Activated T-helper 1 cell treated with Interleukin-2 at 50 U/mL for 16 hours (primary cell): ENCODE data around the gene CAPZB.

Experiments used
- DNase-seq: peaks from one replicate; pipeline ENCODE4 v3.0.0-alpha.2; 2020; ENCODE audit warnings: low read depth

CAPZB gene

DNA sequence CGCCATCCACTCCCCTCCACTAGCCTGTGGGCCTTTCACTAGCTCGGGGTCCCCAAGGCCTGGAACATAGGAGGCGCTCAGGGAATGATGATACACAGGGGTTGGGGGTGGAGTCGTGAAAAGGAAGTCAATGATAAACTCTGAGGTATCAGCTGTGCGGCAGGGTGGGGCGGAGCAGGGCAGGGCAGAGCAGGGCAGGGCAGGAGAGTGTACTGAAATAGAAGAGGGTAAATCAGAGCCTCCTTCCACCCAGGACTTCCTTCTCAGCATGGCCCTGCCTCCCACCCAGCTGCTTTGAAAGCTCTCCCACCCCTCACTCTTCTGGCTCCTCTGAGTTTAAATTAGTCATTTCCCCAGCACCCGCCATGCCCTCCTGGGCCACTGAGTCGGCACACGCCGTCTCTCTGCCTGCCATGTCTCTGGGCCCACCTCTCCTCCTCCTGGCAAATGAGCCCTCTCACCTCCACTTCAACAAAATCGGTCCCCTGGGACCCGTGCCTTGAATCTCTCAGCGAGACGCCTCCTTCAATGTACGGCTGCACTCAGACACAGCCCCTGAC, 16.9 kb downstream of the CAPZB start:
- peak; percentile 56 for DNase-seq

DNA sequence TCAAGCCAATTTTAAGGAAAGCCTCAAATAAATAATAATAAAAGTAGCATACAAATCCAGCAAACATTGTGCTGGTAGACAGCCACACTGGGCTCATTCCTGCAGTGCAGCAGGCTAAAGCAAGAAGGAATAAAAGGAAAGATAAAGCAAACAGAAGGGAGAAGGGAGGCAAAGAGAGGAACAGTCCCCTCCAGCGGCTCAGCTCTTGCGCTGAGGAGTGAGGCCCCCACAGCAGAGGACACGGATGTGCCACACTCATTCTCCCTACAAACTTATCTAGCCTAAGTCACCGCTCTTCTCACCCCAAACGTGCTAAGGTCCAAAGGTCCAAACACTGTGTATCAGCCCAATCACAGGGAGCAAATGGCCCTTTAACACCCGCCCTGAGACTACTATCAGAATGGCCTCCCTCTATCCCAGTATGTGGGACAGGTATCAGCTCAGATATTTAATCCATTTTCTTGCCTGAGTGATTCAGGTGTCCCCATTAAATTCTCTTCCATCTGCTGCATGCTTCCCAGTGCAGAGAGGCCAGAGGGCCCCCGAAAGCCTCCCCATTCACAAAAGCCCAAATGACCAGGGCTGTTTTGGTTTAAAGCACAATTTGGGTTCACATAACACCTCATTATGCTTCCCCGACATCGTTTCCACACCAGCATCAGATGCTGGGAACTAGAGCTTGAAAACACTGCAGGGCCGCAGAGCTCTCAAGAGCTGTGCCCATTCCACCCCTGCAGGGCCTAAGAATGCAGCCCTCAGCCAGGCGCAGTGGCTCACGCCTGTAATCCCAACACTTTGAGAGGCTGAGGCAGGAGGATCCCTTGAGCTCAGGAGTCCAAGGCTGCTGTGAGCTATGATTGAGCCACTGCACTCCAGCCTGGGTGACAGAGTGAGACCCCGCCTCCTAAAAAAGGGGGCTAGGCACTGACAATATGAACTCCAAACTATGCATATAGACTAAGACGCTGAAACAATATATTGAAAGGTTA, 17.8 kb downstream of the CAPZB start:
- DNase-seq, result no peak

DNA sequence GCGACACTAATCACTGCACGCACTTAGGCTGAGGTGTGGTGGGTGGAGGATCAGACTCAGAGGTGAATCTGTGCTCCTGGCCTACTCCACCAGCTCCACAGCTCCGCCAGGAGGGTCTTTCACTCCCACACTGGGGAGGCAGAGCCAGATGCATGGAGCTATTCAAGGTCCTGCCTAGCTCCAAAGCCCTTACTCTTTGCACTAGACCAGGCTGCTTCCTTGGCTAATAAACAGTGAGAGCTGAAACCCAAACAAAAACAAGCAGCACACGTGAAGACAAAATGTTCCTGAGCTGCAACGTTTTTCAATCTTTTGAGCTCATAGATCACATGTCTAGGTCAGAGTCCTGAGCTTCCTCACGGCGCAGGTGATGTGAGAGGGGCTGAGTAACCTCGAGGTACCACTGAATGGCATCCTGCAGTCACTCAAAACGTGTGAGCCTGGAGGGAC, 19.2 kb downstream of the CAPZB start:
- no peak for DNase-seq

DNA sequence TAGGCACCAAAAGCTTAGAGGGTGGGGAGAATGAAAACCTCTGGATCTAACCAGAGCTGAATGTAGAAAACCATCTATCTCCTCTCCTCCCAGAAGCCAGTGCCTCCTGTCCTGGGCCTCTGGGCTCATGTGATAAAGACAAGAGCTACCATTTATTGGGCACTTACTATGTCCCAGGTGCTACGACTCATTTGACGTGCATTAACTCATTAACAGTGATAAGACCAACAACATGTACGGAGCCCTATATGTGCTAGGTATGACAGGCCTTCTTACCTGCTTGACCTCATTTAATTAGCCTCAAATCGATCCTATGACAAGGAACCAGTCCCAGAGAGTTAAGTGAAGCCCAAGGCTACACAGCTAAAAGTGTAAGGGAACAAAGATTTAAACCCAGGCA, 19.7 kb downstream of the CAPZB start:
- DNase-seq, result no peak

DNA sequence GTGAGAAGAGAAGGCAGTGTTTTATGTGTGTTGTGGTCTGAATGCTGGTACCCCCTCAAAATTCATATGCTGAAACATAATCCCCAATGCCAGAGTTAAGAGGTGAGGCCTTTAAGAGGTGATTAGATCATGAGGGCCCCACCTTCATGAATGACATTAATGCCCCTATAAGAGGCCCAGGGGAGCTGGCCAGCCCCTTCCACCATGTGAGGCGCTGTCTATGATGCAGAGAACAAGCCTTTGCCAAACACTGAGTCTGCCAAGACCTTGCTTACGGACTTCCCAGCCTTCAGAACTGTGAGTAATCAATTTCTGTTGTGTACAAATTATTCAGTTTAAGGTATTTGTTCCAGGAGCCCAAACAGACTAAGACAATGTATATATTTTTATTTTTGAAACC, 20.2 kb downstream of the CAPZB start:
- no peak for DNase-seq

DNA sequence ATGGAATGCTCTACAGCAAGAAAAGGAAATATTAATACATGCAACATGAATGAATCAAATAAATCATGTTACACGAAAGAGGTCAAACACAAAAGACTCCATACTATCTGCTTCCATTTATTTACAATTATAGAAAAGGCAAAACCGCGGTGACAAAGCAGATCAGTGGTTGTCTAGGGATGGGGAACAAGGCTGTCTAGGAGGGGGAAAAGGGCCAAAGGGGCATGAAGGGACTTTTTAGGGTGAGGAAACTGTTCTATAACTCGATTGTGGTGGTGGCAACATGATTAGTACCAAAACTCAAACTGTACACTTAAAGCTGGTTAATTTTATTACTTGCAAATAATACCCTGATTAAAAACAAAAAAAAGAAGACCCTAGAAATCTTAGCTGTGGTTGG, 20.6 kb downstream of the CAPZB start:
- DNase-seq, result no peak

DNA sequence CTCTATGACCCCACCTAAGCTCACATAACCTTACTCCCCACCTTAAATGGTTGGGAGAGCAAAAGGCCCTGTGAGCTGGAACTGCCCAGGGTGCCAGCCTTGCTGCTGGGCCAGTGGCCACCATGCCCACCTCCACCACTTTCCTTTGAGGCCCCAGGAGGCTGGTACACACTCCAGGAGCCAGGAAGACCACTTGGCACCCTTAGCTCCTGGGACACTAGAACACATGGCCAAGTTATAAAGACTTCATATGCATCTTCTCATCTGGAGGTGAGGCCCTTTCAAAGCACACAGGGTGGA, 21.9 kb downstream of the CAPZB start:
- DNase-seq, result no peak

DNA sequence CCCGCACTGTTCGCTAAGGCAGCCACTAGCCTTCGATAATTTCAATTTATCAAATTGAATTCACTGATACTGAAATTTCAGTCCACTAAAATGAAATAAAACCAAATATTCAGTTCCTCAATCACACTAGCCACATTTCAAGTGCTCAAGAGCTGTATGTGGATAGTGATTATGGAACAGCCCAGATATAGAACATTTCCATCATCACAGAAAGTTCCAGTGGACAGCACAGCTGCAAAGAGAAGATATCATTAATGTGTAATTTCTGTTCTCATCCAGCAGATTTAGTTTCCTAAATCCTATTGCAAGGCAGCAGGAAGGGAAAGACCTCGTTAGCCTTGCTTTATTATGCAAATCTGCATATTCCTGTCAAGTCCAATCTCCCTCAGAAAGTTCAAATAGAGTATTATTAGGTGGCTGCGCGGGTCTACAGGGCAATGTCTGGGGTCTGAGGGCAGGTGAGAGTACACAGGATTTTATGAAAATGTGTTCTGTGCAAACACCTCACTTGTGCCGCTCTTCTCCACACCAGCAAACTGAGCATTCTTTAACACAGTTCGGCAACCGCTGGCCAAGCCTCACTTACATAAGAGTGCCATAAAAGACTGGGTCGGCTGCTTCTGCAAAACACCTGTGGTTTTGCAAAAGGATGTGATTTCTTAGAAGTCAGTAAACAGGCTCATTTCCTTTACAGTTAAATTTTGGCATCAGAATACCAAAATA, 22.4 kb downstream of the CAPZB start:
- peak; percentile 57 for DNase-seq

DNA sequence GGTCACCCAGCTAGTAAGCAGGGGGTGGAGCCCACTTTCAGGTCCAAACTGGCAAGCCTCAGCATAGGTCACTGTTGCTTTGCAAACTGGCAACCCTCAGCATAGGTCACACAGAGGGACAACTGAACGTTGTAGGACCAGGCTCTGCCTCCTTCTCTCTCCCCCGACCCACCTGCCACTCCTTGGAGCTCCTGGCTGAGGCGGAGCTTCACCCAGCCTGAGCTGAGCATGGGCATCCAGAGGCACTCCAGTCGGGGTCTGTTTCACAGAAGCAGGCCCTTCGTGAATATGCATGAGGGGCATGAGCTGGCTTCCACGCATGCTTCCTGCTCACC, 24.2 kb downstream of the CAPZB start:
- no peak for DNase-seq

DNA sequence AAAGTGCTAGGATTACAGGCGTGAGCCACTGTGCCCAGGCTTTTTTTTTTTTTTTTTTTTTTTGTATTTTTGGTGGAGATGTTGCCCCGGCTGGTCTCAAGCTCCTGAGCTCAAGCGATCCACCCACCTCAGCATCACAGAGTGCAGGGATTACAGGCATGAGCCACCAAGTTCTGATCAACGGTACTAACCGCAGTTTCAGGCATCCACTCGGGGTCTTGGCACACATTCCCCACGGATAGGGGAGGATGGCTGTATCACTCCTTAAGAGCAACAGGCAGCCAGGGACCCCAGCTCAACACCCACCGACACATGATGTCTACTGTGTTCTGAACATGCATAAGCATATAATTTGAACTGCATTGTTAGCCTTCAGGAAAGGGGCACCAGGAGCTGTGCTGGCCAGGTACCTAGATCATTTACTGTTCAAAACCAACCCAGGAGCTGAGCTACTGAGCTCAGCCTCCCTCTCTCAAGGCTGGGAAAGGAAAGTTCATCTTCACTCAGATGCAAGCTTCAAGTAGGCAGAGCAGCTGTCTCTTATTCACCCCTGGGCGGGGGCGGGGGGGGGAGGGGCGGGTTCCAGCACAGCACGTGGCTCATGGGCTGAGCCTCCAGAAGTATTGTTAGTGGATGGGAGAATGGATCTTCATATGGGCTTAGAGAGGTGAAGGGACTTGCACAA, 24.7 kb downstream of the CAPZB start:
- no peak for DNase-seq

DNA sequence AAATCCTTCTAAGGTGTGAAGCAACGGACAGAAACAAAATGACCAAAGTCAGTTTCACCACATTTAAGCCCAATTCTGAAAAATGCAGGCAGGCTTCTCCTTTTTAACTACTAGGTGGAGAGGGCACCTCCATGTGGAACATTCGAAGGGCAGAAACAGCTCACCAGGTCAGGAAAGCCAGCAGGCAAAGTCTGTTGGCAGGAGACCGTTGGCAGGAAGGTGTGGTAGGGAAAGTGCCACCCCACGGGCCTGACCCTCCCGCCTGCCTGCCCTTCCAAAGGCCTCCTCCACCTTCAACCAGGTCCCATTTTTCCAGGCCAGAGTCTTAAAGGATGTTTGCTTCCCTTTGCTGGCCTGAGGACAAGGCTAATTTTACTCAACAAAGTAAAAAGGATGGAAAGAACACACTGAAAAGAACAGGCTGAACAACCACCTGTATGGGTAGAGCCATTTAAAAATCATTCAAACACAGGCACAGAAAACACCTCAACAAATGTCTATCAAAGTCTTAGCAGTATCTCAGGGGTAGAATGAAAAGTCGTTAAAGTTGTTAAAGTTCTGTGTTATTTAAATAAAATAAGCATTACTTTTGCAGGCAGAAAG, 26.4 kb downstream of the CAPZB start:
- no peak for DNase-seq

DNA sequence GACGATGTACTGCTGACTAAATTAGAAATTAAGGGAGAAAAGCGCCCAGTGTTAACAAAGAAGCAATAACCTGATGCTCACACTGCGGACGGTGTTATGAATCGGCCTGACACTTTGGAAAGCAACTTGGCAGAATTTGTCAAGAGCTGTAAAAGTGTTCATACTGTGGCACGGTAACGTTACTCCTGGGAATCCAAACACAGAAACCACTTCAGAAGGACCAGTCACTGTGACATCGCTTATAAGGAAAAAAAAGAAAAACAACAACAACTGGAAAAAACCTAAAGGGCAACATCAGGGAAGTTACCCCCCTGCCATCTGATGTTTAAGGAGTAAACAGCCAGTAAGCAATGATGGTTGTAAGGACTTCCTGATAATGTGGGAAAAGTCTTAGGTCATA, 27.7 kb downstream of the CAPZB start:
- no peak for DNase-seq

DNA sequence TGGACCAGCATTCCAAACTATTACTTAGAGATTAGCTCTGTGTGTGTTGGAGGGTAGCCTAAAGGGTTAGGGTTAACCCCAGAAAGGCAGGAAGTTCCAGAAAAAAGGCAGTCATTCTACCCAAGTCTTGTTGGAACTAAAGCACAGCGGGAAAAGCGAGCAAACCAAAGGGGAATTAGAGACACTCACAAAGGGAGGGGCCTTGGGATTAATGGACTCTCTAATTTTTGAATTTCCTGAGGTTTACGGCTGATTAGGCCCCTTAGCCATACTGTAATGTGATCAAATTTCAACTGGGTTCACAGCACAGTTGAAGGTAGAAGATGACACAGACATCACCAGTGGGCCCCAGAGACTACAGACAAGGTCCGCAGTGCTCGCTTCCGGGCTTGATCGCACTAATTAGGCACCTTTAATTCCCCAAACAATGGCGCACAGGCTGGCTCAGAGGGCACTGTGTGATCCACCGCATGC, 28.3 kb downstream of the CAPZB start:
- no peak for DNase-seq

DNA sequence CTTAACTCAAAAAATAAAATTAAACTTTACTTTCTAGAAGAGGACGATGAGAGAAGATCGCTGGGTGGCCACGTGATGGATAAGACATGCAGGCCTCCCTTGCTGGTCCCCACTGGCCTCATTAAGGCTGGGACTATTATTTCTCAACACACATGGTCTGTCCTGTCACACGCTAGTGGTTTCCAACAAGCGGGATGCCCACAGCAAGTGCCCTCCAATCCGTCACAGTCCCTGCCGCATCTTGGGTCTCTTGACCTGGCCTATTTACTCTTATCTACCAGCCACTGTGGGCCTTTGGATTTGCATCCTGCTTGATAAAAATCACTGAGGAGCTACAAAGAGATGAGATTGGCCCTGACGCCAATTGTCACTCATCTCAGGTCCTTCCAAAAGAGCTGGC, 30.0 kb downstream of the CAPZB start:
- no peak for DNase-seq

DNA sequence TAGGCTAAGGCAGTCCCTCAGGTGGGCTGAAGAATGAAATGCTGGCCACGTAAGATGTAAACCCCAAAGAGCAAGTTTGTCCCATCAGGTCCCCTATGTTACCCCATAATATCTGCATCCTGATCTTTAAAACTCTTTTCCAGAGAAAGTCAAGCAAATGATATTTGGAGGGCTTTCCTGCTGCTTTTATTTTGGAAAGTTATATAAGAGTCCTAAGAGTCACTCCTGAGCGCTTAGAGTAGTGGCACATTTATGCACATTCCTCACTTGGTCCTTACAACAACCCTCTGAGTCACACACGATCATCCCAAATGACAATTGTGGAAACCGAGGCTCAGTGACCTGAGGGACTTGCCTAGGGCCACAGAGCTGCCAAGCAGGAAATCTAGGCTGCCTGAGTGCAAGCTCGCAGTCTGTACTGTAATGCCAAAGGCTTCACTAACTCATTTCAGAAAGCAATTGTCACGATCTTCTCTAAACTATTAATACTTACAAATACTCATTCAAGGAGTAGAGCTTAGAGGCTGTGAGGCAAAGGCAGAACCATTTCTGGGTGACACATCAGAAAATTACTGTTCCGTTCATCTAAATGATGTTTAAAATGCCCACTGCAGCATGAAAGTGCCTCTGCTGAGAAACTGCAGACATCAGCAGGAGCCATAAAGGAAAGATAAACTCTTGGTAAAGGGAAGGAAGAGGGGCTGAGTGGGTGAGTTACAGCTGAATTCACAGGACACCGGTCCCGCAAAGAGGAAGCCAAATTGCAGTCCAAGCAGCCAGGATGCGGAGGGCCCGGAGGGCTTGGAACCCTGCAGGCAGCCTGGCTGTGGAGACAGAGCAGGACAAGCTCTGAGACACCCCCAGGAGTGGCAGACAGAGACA, 30.8 kb downstream of the CAPZB start:
- DNase-seq, result no peak

DNA sequence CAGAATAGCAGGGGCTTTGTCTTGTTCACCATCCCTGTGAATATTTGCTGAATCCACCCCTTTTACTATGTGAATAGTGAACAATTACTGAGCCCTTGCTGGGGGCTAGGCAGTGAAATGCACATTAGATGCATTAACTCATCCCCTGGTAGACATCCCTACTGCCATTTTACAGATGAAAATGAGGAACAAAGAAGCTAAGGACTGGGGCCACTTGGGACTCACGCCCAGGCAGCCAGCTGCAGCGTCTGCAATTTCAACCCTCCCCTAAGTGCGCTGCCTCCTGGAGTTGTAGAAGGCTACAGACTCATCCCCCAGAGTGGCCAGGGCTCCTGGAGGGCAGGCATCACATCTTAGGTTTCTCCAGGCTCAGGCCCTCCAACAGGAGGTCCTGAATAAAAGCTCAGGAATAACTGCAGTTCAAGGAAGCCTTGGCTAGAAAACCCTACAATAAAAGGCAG, 31.6 kb downstream of the CAPZB start:
- DNase-seq, result no peak

DNA sequence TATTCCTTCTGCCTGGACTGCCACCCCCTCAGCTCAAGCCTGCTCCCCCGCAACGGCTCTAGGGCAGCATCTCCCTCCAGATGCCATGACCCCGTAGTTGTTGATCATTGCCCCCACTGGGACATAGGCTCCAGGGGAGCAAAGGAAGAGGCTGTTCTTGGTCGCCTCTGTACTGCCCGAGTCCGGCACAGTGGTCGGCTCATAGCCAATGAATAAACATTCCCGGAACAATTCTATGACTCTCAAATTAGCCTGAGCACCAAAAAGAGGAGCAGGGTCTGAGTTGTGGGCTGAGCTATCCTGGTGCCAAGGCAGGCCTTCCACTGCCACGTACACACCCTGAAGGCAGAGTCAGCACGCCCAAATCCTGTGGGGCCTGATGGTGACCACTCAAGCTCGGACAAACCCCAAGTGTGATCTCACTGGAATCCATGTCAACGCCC, 33.1 kb downstream of the CAPZB start:
- no peak for DNase-seq

DNA sequence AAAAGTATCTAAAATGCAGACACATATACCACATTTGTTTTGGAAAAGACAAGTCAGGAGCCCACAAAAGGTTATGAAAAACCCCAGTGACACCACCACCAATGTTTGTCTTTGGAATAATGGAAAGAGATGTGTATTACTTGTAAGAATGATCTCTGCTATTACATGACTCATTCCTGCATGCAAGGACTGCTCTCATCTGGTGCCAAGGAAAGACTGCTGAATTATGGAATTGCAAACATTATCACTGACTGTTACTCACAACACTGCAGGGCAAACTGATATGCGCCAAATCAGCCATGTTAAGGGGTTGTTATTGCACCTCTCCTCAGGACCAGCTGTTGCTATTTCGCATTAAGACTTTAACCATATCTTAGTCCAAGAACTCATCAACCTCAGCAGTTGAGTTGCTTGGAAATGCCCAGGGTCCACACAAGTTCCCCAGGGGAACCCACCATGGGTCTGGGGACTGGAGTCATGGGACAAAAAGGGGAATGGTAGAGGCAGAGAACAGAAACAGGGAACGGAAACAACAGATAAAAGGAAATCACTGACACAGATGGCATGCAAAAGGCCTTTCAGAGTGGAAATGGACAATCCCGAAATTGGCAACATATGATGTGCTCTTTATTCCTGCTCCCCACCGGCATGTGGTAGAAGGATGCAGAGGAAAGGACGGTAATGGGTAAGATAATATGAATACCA, 34.4 kb downstream of the CAPZB start:
- no peak for DNase-seq

DNA sequence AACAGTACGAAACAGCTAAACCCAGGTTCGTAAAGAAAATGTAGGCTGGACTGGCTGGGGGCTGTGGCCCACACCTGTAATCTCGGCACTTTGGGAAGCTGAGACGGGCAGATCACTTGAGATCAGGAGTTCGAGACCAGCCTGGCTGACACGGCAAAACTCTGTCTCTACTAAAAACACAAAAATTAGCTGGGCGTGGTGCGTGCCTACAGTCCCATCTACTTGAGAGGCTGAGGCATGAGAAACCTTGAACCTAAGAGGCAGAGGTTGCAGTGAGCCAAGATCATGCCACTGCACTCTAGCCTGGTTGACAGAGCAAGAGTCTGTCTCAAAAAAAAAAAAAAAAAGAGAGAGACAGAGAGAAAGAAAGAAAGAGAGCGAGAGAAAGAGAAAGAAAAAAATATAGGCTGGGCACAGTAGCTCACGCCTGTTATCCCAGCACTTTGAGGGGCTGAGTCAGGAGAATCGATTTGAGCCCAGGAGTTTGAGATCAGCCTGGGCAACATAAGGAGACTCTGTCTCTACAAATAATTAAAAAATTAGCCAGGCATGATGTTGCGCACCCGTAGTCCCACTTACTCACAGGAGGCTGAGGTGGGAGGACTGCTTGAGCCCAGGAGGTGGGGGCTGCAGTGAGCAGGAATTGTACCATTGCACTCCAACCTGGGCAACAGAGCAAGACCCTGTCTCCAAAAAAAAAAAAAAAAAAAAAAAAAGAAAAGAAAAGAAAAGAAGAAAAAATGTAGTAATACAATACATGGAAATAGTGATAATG, 35.7 kb downstream of the CAPZB start:
- no peak for DNase-seq
